ENCODE results near the gene COL18A1. TPM values are rescaled to one million over a fixed set of nuclear protein-coding genes. Genes with fewer than 3 reads are reported as not detected.
A peak's percentile ranks its signal among the peaks of the same experiment; 100 is the strongest.

Gene COL18A1
- polyA plus RNA-seq, 1 of the 3 experiments (the other 2 are of a cell fraction), result 118 TPM

- H4K20me1 ChIP-seq (ENCODE audit: insufficient read depth), result peaks cover 43% of the 10 kb centered on the region
- POLR2A ChIA-PET, result no interaction called here
Measured at GRCh38 chr21:45471525-45472221, 66.7 kb downstream of the COL18A1 start.

More at GRCh38 chr21:45471525-45472221, 66.7 kb downstream of the COL18A1 start:
- Histone ChIP-seq H2AFZ (ENCODE audit: low read depth) (no peak overlapping the region), H3K79me2 (ENCODE audit: insufficient read depth) (peaks cover 51% of the 10 kb centered on the region), H3K9me2 (no peaks in the 10 kb centered on the region), H3K4me3 (ENCODE audit: low read depth in 2 of 2, low read length in 1 of 2) (no peak overlapping the region), H3K4me2 (peak overlapping the region; percentile 72; the same call in 1 of the 2 replicates), H3F3A (replicated peaks; ENCODE audit: insufficient read depth) (peaks cover 20% of the 10 kb centered on the region), H3K4me1 (ENCODE audit: control insufficient read depth in 1 of 2, insufficient read depth in 2 of 2, low read depth in 1 of 2, low read length in 1 of 2) (peaks cover 16 to 19% of the 10 kb centered on the region in 2 experiments; a peak in 3 of 4 replicates), H3K9me3 (no peaks in the 10 kb centered on the region), H3K27ac (ENCODE audit: low read depth in 2 of 2, low read length in 1 of 2) (peak overlapping the region in 1 of 2 experiments; percentile 85; a peak in 3 of 4 replicates), H3K9ac (no peak overlapping the region), H3K36me3 (replicated peaks in 1 of 2; ENCODE audit: control insufficient read depth in 1 of 2, insufficient read depth in 2 of 2, low read length in 1 of 2) (peaks cover 8 to 21% of the 10 kb centered on the region in 2 experiments), H3K27me3 (ENCODE audit: insufficient read depth) (no peaks in the 10 kb centered on the region)
- WGBS (ENCODE audit: low lambda C conversion rate), result 84% methylated on average over 21 of the region's 30 CpGs
- no peak for DNase-seq
- TF ChIP-seq EP300 (IDR thresholded peaks at IDR 0.05; ENCODE audit: borderline replicate concordance in 1 of 2, low read depth in 1 of 2, low read length in 1 of 2) (no peak), NFIC (IDR thresholded peaks at IDR 0.05; ENCODE audit: borderline replicate concordance) (no peak), SIN3A (IDR thresholded peaks at IDR 0.05; ENCODE audit: borderline replicate concordance, low read depth, low read length) (no peak), NRF1 (IDR thresholded peaks at IDR 0.05; ENCODE audit: low read depth, low read length) (no peak), MAX (IDR thresholded peaks at IDR 0.05; ENCODE audit: low read depth) (no peak), TCF12 (IDR thresholded peaks at IDR 0.05) (no peak), JUND (IDR thresholded peaks at IDR 0.05) (no peak), CTCF (IDR thresholded peaks at IDR 0.05) (no peak), SMC3 (IDR thresholded peaks at IDR 0.05; ENCODE audit: low read depth, low read length) (no peak), RXRA (IDR thresholded peaks at IDR 0.05; ENCODE audit: borderline replicate concordance, low read depth) (no peak), RCOR1 (IDR thresholded peaks at IDR 0.05; ENCODE audit: low read length) (no peak), REST (IDR thresholded peaks at IDR 0.05; ENCODE audit: low read depth, low read length) (no peak), RAD21 (IDR thresholded peaks at IDR 0.05; ENCODE audit: low read length) (no peak)
- CTCF ChIA-PET, result interaction anchor here (1.3 to 2.1 kb wide), 2 partner anchors 32 to 758 kb away, joined by 3 to 8 read pairs; no protein-coding TSS in a partner anchor
